AG09309 (cell line): Measurements from ENCODE around the gene SLC17A2.

ENCODE experiments used
- DNase-seq: peaks from one replicate; pipeline ENCODE4 v3.0.0-alpha.2; 2010; ENCODE audit warnings: low read depth
- H3K4me3 ChIP-seq: 2 replicates; pipeline ENCODE4 v1.5.1; 2011; ENCODE audit warnings: mild to moderate bottlenecking, low read depth, low read length, moderate library complexity; ENCODE audit not compliant: control insufficient read depth
- TF ChIP-seq, protein P1 (sequence below): IDR thresholded peaks from 2 replicates; pipeline ENCODE4 v1.5.1; 2011; ENCODE audit warnings: mild to moderate bottlenecking, low read depth, low read length, inconsistent platforms; ENCODE audit not compliant: insufficient read depth, control insufficient read depth; ENCODE audit errors: missing control alignments

The SLC17A2 gene

GRCh38 chr6:25944688-25945574, 14.4 kb upstream of the SLC17A2 start:
- TF ChIP-seq, protein P1, sequence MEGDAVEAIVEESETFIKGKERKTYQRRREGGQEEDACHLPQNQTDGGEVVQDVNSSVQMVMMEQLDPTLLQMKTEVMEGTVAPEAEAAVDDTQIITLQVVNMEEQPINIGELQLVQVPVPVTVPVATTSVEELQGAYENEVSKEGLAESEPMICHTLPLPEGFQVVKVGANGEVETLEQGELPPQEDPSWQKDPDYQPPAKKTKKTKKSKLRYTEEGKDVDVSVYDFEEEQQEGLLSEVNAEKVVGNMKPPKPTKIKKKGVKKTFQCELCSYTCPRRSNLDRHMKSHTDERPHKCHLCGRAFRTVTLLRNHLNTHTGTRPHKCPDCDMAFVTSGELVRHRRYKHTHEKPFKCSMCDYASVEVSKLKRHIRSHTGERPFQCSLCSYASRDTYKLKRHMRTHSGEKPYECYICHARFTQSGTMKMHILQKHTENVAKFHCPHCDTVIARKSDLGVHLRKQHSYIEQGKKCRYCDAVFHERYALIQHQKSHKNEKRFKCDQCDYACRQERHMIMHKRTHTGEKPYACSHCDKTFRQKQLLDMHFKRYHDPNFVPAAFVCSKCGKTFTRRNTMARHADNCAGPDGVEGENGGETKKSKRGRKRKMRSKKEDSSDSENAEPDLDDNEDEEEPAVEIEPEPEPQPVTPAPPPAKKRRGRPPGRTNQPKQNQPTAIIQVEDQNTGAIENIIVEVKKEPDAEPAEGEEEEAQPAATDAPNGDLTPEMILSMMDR: no peak
- DNase-seq: no peak
- H3K4me3 ChIP-seq: no peak overlapping the region

DNA sequence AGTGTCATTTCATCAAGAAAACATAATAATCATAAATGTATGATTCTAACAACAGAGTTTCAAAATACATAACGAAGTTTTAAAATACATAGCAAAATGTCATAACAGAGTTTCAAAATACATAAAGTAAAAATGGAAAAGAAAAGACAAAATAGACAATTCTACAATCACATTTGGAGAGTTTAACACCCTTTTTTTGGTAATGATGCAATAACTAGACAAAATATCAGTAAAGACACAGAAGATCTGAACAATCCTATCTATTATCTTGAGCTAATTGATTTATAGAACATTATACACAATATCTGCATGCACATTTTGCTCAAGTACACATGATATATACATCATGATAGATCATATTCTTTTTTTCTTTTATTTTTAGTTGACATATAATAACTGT, 13.4 kb upstream of the SLC17A2 start:
- DNase-seq: no peak
- H3K4me3 ChIP-seq: no peak overlapping the region
- TF ChIP-seq, protein P1: no peak

GRCh38 chr6:25942561-25943147, 12.2 kb upstream of the SLC17A2 start:
- peak; percentile 35 for DNase-seq
- TF ChIP-seq, protein P1: peak; percentile 56
- H3K4me3 ChIP-seq: no peak overlapping the region

- TF ChIP-seq, protein P1: no peak
- no peak for DNase-seq
- H3K4me3 ChIP-seq: no peak overlapping the region
These were observed 9.1 kb upstream of the SLC17A2 start for GRCh38 chr6:25939593-25939992.

GRCh38 chr6:25935953-25936352, 5.5 kb upstream of the SLC17A2 start:
- no peak for DNase-seq
- no peak overlapping the region for H3K4me3 ChIP-seq
- TF ChIP-seq, protein P1: no peak

DNA sequence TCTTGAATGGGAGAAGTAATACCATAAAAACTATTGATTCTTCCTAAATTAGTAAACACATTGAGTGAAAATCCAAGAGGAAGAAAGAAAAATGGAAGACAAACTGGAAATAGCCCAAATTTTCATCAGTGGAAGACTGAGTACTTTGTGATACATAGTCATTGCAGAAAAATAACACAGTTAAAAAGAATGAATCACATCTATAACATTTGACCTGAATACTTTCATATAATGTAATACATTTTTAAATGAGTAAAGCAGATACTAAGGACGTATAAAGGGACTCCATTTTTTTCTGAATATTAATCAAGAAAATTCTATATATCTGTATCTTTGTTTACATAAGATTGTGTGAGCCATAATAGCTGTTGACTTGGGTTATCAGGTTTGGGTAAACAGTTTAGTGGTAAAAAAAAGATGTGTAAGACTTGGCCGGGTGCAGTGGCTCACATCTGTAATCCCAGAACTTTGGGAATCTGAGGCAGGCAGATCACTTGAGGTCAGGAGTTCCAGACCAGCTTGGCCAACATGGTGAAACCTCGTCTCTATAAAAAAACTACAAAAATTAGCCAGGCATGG, 4.3 kb upstream of the SLC17A2 start:
- DNase-seq: no peak
- no peak overlapping the region for H3K4me3 ChIP-seq
- TF ChIP-seq, protein P1: no peak
